ENCODE measurements around the gene ANO1.

DNA sequence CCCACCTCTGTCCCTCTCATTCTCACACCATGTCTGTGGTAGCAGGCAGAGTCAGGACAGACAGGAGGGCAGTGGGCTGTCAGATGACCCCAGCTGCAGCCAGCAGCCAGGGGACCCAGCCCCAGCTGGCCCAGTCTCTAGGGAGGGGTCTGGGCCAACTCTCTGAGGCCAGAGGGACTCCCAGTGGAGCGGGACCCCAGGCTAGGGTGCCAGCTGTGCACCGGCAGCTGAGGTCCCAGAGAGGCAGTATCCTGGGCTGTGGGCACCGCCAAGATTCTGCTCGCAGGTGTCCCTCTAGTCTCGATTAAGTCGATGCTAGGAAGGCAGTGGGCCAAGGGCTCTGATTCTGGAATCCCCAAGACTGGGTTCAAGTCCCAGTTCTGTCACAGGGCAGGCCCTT lies 108.3 kb downstream of the ANO1 start:
- TF ChIP-seq, protein P1, sequence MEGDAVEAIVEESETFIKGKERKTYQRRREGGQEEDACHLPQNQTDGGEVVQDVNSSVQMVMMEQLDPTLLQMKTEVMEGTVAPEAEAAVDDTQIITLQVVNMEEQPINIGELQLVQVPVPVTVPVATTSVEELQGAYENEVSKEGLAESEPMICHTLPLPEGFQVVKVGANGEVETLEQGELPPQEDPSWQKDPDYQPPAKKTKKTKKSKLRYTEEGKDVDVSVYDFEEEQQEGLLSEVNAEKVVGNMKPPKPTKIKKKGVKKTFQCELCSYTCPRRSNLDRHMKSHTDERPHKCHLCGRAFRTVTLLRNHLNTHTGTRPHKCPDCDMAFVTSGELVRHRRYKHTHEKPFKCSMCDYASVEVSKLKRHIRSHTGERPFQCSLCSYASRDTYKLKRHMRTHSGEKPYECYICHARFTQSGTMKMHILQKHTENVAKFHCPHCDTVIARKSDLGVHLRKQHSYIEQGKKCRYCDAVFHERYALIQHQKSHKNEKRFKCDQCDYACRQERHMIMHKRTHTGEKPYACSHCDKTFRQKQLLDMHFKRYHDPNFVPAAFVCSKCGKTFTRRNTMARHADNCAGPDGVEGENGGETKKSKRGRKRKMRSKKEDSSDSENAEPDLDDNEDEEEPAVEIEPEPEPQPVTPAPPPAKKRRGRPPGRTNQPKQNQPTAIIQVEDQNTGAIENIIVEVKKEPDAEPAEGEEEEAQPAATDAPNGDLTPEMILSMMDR (IDR thresholded peaks at IDR 0.05) = no peak
- no peak for TF ChIP-seq POLR2A (IDR thresholded peaks at IDR 0.05)
